GM12892 (cell line): ENCODE results near the gene SEC24C.
"Not testable (repeated sequence)": the region's sequence is repeated elsewhere in the genome, so short reads cannot be mapped to it uniquely, and the experiment has no call there.

ENCODE experiments used
- POLR2A ChIP-seq: IDR thresholded peaks from 2 replicates; pipeline ENCODE4 v1.6.1; 2011; ENCODE audit warnings: low read depth, low read length, control low read depth
- POLR2AphosphoS5 ChIP-seq: IDR thresholded peaks from 2 replicates; pipeline ENCODE4 v1.6.1; 2011; ENCODE audit warnings: low read depth, low read length, control low read depth
- TAF1 ChIP-seq: IDR thresholded peaks from 2 replicates; pipeline ENCODE4 v1.6.1; 2011; ENCODE audit warnings: low read depth, mild to moderate bottlenecking, control low read depth, low read length, borderline replicate concordance

DNA sequence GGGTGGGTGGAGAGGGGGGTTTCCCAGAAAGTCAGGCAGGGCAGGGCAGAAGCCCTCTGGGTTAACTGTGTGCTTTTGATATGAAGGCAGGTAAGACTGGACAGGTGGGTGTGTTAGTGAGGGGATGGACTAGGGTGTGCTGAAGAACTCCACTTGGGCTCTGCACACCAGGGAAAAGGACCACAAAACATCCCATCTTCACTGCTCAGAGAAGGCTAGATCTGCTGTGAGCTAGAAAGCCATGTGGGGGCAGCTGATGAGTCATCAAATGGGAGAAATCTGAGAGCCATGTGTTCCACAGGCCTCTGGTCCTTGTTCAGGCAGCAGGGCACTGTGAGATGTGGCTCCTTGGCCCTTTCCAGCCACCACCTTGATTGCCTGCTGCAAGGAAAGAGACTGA lies 36.5 kb upstream of the SEC24C start:
- TF ChIP-seq POLR2A, TAF1, POLR2AphosphoS5: not testable (repeated sequence)
